Mucosa of descending colon (tissue), 3 donors: ENCODE measurements around the gene PPP3CA. TPM values are rescaled to one million over a fixed set of nuclear protein-coding genes. Genes with fewer than 3 reads are reported as not detected.

Source experiments
- ATAC-seq: fragments of 200-7000 bp; cut with Tn5 transposase; one replicate; pipeline ENCODE4 v1.9.1; 2020; ENCODE audit warnings: mild to moderate bottlenecking, moderate library complexity
- DNase-seq, 3 donors: peaks; one replicate each; pipeline ENCODE4 v3.0.0-alpha.2; 2020
- H3K36me3 ChIP-seq: fragments of 200-600 bp; one replicate; pipeline ENCODE4 v1.8.0; 2021; ENCODE audit warnings: low read depth, mild to moderate bottlenecking
- H3K4me1 ChIP-seq: fragments of 200-600 bp; one replicate; pipeline ENCODE4 v1.8.0; 2021; ENCODE audit warnings: low read depth, mild to moderate bottlenecking
- H3K4me3 ChIP-seq: fragments of 200-600 bp; one replicate; pipeline ENCODE4 v1.8.0; 2021; ENCODE audit warnings: mild to moderate bottlenecking
- H3K9me3 ChIP-seq: fragments of 200-600 bp; one replicate; pipeline ENCODE4 v1.8.0; 2021; ENCODE audit warnings: mild to moderate bottlenecking
- intact Hi-C, 2 donors: fragments of 100-400 bp; cut with DNase I in 1 of 2; cut with micrococcal nuclease in 1 of 2; formaldehyde crosslinking; loops; one replicate each; pipeline versions ENCODE4 v1.11.0 to v1.11.1; 2022; cut with DNase I, micrococcal nuclease
- total RNA-seq, 3 donors: library from RNA; stranded (reverse); fragmentation: NEBNext Ultra II Directional in 2 of 3; extraction: Animal tissue kit (Norgen Biotek cat#: 25700) in 2 of 3; gene quantifications; one replicate each; pipeline versions ENCODE4 v1.2.1 to v1.2.4, GENCODE V29; 2021 to 2023
- TF ChIP-seq, protein P1 (sequence below): fragments of 200-600 bp; IDR thresholded peaks from one replicate; pipeline ENCODE4 v1.8.0; 2022; ENCODE audit warnings: antibody characterized with exemption, mild to moderate bottlenecking
- donor health status: DM: no; HTN: no; CAD: no; lungs with moderate emphysema.
- donor health status: DM: no; HTN: no; CAD: no.
- donor health status: DM: no; HTN: yes; CAD: no.

Gene PPP3CA
- total RNA-seq, 3 donors from 2014 or later = 38.3 to 47.6 (median 40.4) TPM

DNA sequence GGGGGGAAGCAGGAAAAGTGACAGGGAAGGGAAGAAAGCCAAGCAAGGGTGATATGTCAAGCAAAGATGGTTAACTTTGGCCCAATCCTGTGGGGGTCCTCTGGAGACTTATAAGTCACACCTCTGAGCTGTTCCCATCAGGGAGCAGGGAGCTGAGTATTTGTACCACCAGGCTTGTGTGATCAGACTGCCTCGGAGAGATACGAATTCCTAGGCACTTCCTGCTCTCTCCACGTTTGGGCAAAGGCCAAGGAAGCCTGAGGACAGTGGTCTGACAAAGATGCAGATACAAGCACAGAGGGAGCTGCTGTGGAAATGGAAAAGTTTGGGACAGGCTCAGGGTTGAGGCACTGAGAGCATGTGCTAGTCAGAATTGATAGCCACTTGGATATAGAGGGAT, 10.4 kb upstream of the PPP3CA start:
- no peaks in the 10 kb centered on the region for H3K9me3 ChIP-seq
- no peak for ATAC-seq
- no peaks in the 10 kb centered on the region for H3K36me3 ChIP-seq
- no peak for DNase-seq
- intact Hi-C loops = no loop called here
- H3K4me1 ChIP-seq = peaks cover 3% of the 10 kb centered on the region
- H3K4me3 ChIP-seq = no peak overlapping the region
- TF ChIP-seq, protein P1, sequence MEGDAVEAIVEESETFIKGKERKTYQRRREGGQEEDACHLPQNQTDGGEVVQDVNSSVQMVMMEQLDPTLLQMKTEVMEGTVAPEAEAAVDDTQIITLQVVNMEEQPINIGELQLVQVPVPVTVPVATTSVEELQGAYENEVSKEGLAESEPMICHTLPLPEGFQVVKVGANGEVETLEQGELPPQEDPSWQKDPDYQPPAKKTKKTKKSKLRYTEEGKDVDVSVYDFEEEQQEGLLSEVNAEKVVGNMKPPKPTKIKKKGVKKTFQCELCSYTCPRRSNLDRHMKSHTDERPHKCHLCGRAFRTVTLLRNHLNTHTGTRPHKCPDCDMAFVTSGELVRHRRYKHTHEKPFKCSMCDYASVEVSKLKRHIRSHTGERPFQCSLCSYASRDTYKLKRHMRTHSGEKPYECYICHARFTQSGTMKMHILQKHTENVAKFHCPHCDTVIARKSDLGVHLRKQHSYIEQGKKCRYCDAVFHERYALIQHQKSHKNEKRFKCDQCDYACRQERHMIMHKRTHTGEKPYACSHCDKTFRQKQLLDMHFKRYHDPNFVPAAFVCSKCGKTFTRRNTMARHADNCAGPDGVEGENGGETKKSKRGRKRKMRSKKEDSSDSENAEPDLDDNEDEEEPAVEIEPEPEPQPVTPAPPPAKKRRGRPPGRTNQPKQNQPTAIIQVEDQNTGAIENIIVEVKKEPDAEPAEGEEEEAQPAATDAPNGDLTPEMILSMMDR = no peak

DNA sequence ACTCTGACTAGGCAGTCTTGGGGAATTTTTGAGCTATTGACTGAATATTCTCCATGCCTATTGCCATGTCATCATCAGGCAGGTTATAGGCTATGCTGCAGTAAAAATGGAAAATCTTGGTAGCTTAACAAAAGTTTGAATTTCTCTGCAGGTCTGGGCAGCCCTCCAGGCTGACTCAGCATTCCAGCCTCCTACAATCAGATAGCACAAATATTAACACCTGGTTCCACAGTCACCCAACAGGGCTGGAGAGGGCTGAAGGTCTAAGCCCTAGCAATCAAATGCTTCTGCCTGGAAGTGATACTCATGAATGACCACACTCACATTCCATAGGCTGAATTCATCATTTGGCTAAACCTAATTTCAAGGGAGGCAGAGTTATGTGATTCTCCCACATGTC, 9.6 kb upstream of the PPP3CA start:
- TF ChIP-seq, protein P1 = no peak
- Histone ChIP-seq H3K4me1 (peaks cover 3% of the 10 kb centered on the region), H3K4me3 (no peak overlapping the region), H3K36me3 (no peaks in the 10 kb centered on the region), H3K9me3 (no peaks in the 10 kb centered on the region)
- peak; percentile 26 for ATAC-seq
- intact Hi-C loops = no loop called here
- no peak for DNase-seq

DNA sequence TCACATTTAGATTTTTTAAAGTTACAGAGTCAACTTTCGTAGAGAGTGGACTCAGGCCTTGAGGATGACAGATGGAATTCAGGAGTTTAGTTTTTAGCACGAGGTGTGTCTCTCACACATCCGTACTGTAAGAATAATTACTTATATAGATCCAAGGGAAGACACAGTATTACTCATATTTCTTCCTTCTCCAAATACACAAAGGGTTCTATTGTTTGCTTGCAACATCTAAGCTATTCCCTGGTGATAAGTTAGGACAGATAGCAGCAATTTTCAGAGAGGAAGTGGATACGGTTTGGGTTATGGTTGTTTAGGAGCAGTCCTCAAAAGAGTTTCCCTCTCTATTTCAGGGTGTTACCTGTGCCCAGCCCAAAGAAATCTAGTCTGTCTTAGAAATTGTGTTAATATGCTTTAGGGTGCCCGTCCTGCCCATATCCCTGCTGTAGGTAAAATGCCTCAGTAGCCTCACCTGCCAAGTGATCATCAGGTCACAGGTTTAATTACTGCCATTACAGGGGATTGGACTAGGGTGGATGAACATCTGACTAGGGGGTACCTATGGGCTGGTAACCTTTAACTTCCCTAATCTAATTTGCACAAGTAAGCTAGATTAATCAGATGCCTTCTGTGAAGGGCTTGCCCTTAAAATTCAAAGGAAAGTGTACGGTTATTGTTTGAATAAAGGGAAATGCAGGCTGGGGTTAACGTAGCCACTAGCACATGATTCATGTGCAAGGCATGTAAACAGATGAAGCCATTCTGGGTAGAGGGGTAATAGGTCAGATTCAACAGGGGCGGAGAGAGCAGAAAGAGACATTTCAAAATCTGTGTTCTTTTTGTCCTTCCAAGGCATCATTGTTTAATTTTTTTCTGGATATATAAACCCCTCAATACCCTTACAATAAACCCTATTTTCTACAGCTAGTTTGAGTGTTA, 8.7 kb upstream of the PPP3CA start:
- Histone ChIP-seq H3K4me1 (peaks cover 3% of the 10 kb centered on the region), H3K4me3 (no peak overlapping the region), H3K9me3 (no peaks in the 10 kb centered on the region), H3K36me3 (no peaks in the 10 kb centered on the region)
- intact Hi-C loops = no loop called here
- peak; percentile 71 for ATAC-seq
- DNase-seq = no peak
- TF ChIP-seq, protein P1 = no peak

DNA sequence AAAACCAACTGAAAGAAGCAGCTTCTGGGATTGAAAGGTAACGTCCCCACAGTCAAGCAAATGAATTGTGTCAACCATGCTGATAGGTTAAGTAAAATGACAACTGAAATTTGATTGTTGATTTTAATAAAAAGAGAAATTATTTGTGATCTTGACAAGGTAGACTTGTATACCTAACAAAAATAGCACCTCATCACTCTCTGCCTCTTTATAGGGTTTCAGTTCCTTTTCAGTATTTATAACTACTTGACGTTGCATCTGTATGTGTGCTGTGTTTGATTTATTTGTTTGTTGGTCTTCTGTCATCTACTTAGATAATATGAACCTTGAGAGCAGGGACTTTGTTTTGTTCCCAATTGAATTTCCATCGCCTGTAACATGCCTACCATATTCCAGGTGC, 7.9 kb upstream of the PPP3CA start:
- no peak overlapping the region for H3K4me3 ChIP-seq
- no peaks in the 10 kb centered on the region for H3K36me3 ChIP-seq
- DNase-seq = no peak
- ATAC-seq = peak; percentile 36
- intact Hi-C loops = no loop called here
- peaks cover 3% of the 10 kb centered on the region for H3K4me1 ChIP-seq
- TF ChIP-seq, protein P1 = no peak
- no peaks in the 10 kb centered on the region for H3K9me3 ChIP-seq

DNA sequence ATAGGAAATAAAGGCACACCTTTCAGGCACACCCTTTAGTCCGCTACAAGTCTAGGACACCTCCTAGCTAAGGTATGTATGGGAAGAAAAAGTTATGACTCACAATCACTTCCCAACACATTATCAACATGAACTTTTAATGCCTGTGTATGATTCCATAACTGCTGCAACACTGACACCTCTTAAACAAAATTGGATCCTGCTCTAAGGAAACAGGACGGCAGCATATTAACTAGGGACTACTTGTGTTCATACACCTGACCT, 2.4 kb upstream of the PPP3CA start:
- no peaks in the 10 kb centered on the region for H3K9me3 ChIP-seq
- peak in 1 of 3 donors; percentile 34 for DNase-seq
- intact Hi-C loops = loop anchor here in 1 of 2 donors (5.0 kb wide), 1 partner anchor 167 kb away; no protein-coding TSS in a partner anchor
- no peak overlapping the region for H3K4me3 ChIP-seq
- TF ChIP-seq, protein P1 = no peak
- H3K4me1 ChIP-seq = peaks cover 19% of the 10 kb centered on the region
- ATAC-seq = peak; percentile 27
- H3K36me3 ChIP-seq = no peaks in the 10 kb centered on the region
